A549 (cell line): ENCODE data around the gene SLIT3. TPM values are rescaled to one million over a fixed set of nuclear protein-coding genes. Genes with fewer than 3 reads are reported as not detected.

Experiments used
- ATAC-seq, 2 experiments: fragments of 200-7000 bp in 1 of 2; fragments of >200 bp in 1 of 2; cut with Nextera tagmentation in 1 of 2; cut with Tn5 transposase in 1 of 2; 3 replicates each; pipeline versions ENCODE4 v1.8.0 to v1.9.1; 2018 to 2020; ENCODE audit warnings: mild to moderate bottlenecking in 1 of 2, moderate library complexity in 1 of 2
- CTCF ChIA-PET: fragments of 300-600 bp; sonication (Branson Sonifier 250); formaldehyde crosslinking; extraction: SDS; loops from one replicate; lab custom pipeline; 2021; ENCODE audit warnings: antibody characterized with exemption, inconsistent platforms; lab: Yijun Ruan, JAX
- POLR2A ChIA-PET: fragments of 350-600 bp; formaldehyde crosslinking; extraction: SDS; loops from one replicate; lab custom pipeline; 2021; ENCODE audit warnings: antibody characterized with exemption, inconsistent platforms; lab: Yijun Ruan, JAX
- DNase-seq, 2 experiments: peaks; one replicate each; pipeline versions ENCODE4 v3.0.0 to v3.0.0-alpha.2; 2011 to 2016; ENCODE audit warnings: low read depth in 1 of 2, low spot score in 1 of 2
- FAIRE-seq: peaks from 2 replicates; lab custom pipeline; 2011; peaks lifted over from hg19 to GRCh38; lab: Jason Lieb, UNC
- H3K27ac ChIP-seq, 2 experiments: fragments of >200 bp; sonication (Bioruptor Twin); formaldehyde crosslinking; 3 replicates each; pipeline ENCODE4 v1.5.1; 2016 to 2017
- H3K4me1 ChIP-seq: fragments of >200 bp; sonication (Bioruptor Twin); formaldehyde crosslinking; 3 replicates; pipeline ENCODE4 v1.6.1; 2016
- H3K4me2 ChIP-seq: fragments of >200 bp; sonication (Bioruptor Twin); formaldehyde crosslinking; 3 replicates; pipeline ENCODE4 v1.6.1; 2016
- H3K4me3 ChIP-seq: fragments of >200 bp; sonication (Bioruptor Twin); formaldehyde crosslinking; 3 replicates; pipeline ENCODE4 v1.5.1; 2016
- H3K9me3 ChIP-seq: fragments of >200 bp; sonication (Bioruptor Twin); formaldehyde crosslinking; 3 replicates; pipeline ENCODE4 v1.6.1; 2016
- CBX2 ChIP-seq: fragments of 200-600 bp; sonication (generic); IDR thresholded peaks from 2 replicates; pipeline ENCODE4 v1.6.1; 2016; ENCODE audit warnings: low read depth, mild to moderate bottlenecking, borderline replicate concordance
- CBX8 ChIP-seq: fragments of 200-600 bp; sonication (generic); IDR thresholded peaks from 2 replicates; pipeline ENCODE4 v1.6.1; 2016
- CHD2 ChIP-seq: fragments of 150-350 bp; IDR thresholded peaks from 2 replicates; pipeline ENCODE4 v1.6.1; 2014; ENCODE audit warnings: low read length; ENCODE audit not compliant: partially characterized antibody
- CHD4 ChIP-seq: fragments of 200-600 bp; sonication (generic); IDR thresholded peaks from 2 replicates; pipeline ENCODE4 v1.6.1; 2016; ENCODE audit warnings: antibody characterized with exemption, mild to moderate bottlenecking, borderline replicate concordance
- EHF ChIP-seq: fragments of 250-450 bp; sonication (Bioruptor Pico); IDR thresholded peaks from 2 replicates; pipeline ENCODE4 v1.5.0; 2020; ENCODE audit warnings: mild to moderate bottlenecking
- FOSL2 ChIP-seq, 2 experiments: fragments of 450-650 bp in 1 of 2; fragments of >200 bp in 1 of 2; sonication (Bioruptor Twin) in 1 of 2; formaldehyde crosslinking; IDR thresholded peaks; 2 replicates each; pipeline versions ENCODE4 v1.5.0 to v1.6.1; 2016 to 2020; ENCODE audit warnings: mild to moderate bottlenecking in 1 of 2, moderate library complexity in 1 of 2
- HDAC2 ChIP-seq: fragments of 200-600 bp; sonication (generic); IDR thresholded peaks from 2 replicates; pipeline ENCODE4 v1.6.1; 2016
- HMGXB4 ChIP-seq: fragments of 250-450 bp; sonication (Bioruptor Pico); IDR thresholded peaks from 2 replicates; pipeline ENCODE4 v1.5.0; 2021; ENCODE audit warnings: mild to moderate bottlenecking, moderate library complexity, borderline replicate concordance
- HOXB13 ChIP-seq: fragments of 250-450 bp; sonication (Bioruptor Pico); IDR thresholded peaks from 2 replicates; pipeline ENCODE4 v1.5.0; 2020; ENCODE audit warnings: low read depth, mild to moderate bottlenecking, moderate library complexity
- JUNB ChIP-seq: fragments of >200 bp; sonication (Bioruptor Twin); formaldehyde crosslinking; IDR thresholded peaks from 2 replicates; pipeline ENCODE4 v1.6.1; 2016
- KDM5A ChIP-seq: fragments of 200-600 bp; sonication (generic); IDR thresholded peaks from 2 replicates; pipeline ENCODE4 v1.6.1; 2016; ENCODE audit warnings: antibody characterized with exemption, mild to moderate bottlenecking
- MYC ChIP-seq: IDR thresholded peaks from 2 replicates; pipeline ENCODE4 v1.6.1; 2012; ENCODE audit warnings: mild to moderate bottlenecking, inconsistent platforms, low read length, improper control_type of control experiment, borderline replicate concordance
- NPAS2 ChIP-seq: fragments of 250-450 bp; sonication (Bioruptor Pico); IDR thresholded peaks from 2 replicates; pipeline ENCODE4 v1.8.0; 2022; ENCODE audit warnings: mild to moderate bottlenecking, moderate library complexity, borderline replicate concordance
- RAD21 ChIP-seq, 2 experiments: fragments of >200 bp in 1 of 2; sonication (Bioruptor Twin) in 1 of 2; formaldehyde crosslinking in 1 of 2; IDR thresholded peaks in 1 of 2; conservative IDR thresholded peaks in 1 of 2; 2 replicates in 1 of 2; 3 replicates in 1 of 2; pipeline ENCODE4 v1.6.1; 2012 to 2018; ENCODE audit warnings: inconsistent platforms in 1 of 2
- RCOR1 ChIP-seq: fragments of 150-350 bp; IDR thresholded peaks from 2 replicates; pipeline ENCODE4 v1.6.1; 2014; ENCODE audit warnings: antibody characterized with exemption, low read length, low read depth
- SMC3 ChIP-seq: fragments of >200 bp; sonication (Bioruptor Twin); formaldehyde crosslinking; IDR thresholded peaks from 3 replicates; pipeline ENCODE4 v1.6.1; 2018; ENCODE audit warnings: inconsistent platforms
- SREBF2 ChIP-seq: fragments of 450-650 bp; IDR thresholded peaks from 2 replicates; pipeline ENCODE4 v1.6.1; 2014; ENCODE audit warnings: mild to moderate bottlenecking, moderate library complexity
- TFCP2L1 ChIP-seq: fragments of 250-450 bp; sonication (Bioruptor Pico); IDR thresholded peaks from 2 replicates; pipeline ENCODE4 v1.5.0; 2021; ENCODE audit warnings: mild to moderate bottlenecking
- TP53 ChIP-seq: fragments of 250-450 bp; sonication (Bioruptor Pico); IDR thresholded peaks from 2 replicates; pipeline ENCODE4 v1.5.0; 2021; ENCODE audit warnings: mild to moderate bottlenecking, moderate library complexity
- ZC3H11A ChIP-seq: fragments of 450-650 bp; IDR thresholded peaks from 2 replicates; pipeline ENCODE4 v1.6.1; 2014; ENCODE audit warnings: antibody characterized with exemption, mild to moderate bottlenecking
- ZSCAN20 ChIP-seq: fragments of 250-450 bp; sonication (Bioruptor Pico); IDR thresholded peaks from 2 replicates; pipeline ENCODE4 v1.8.0; 2022; ENCODE audit warnings: mild to moderate bottlenecking, moderate library complexity
- WGBS: methylation state at CpG from one replicate; pipeline ENCODE4 v1.1.6; 2017; ENCODE audit errors: missing lambda C conversion rate; 5-methylcytosine and 5-hydroxymethylcytosine counted together
- polyA plus RNA-seq, 4 experiments: library from polyadenylated mRNA; depleted of rRNA in 3 of 4; stranded (reverse); fragments of >200 nt; fragmentation: RNase III in 1 of 4; extraction: RNeasy Plus Mini Kit Qiagen cat#74134 plus additional on column Dnase treatment in 1 of 4; gene quantifications; 2 replicates in 3 of 4; 3 replicates in 1 of 4; pipeline ENCODE4 v1.2.3, GENCODE V29; 2011 to 2017
- TF ChIP-seq, protein P1 (sequence below): IDR thresholded peaks from 2 replicates; pipeline ENCODE4 v1.6.1; 2012
- TF ChIP-seq, protein P2 (sequence below): fragments of 450-650 bp; IDR thresholded peaks from 2 replicates; pipeline ENCODE4 v1.6.1; 2014; ENCODE audit warnings: antibody characterized with exemption
- TF ChIP-seq, protein P3 (sequence below): fragments of >200 bp; sonication (Bioruptor Twin); formaldehyde crosslinking; IDR thresholded peaks from 3 replicates; pipeline ENCODE4 v1.6.1; 2016
- TF ChIP-seq, protein P4 (sequence below): IDR thresholded peaks from 2 replicates; pipeline ENCODE4 v1.6.1; 2012
- TF ChIP-seq, protein P5 (sequence below): IDR thresholded peaks from 2 replicates; pipeline ENCODE4 v1.6.1; 2012; ENCODE audit warnings: low read depth, borderline replicate concordance

The SLIT3 gene
- polyA plus RNA-seq, 2 of the 4 experiments (the other 2 are of a cell fraction) = 12.7 to 22.9 TPM

- no peak for DNase-seq
- no peak for TF ChIP-seq RCOR1
- no peak for TF ChIP-seq CHD4
- no peak for TF ChIP-seq CBX2
- TF ChIP-seq, protein P1, sequence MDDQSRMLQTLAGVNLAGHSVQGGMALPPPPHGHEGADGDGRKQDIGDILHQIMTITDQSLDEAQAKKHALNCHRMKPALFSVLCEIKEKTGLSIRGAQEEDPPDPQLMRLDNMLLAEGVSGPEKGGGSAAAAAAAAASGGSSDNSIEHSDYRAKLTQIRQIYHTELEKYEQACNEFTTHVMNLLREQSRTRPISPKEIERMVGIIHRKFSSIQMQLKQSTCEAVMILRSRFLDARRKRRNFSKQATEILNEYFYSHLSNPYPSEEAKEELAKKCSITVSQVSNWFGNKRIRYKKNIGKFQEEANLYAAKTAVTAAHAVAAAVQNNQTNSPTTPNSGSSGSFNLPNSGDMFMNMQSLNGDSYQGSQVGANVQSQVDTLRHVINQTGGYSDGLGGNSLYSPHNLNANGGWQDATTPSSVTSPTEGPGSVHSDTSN = no peak
- no peak for TF ChIP-seq RAD21 (conservative IDR thresholded peaks at IDR 0.05 in 1 of 2, IDR thresholded peaks at IDR 0.05 in 1 of 2)
- no peak for TF ChIP-seq SMC3
- no peak for TF ChIP-seq HMGXB4
- TF ChIP-seq TP53 (CRISPR knock-in tag) = no peak
- TF ChIP-seq, protein P2, sequence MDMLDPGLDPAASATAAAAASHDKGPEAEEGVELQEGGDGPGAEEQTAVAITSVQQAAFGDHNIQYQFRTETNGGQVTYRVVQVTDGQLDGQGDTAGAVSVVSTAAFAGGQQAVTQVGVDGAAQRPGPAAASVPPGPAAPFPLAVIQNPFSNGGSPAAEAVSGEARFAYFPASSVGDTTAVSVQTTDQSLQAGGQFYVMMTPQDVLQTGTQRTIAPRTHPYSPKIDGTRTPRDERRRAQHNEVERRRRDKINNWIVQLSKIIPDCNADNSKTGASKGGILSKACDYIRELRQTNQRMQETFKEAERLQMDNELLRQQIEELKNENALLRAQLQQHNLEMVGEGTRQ = no peak
- TF ChIP-seq ZSCAN20 = no peak
- no peak for TF ChIP-seq SREBF2
- TF ChIP-seq, protein P3, sequence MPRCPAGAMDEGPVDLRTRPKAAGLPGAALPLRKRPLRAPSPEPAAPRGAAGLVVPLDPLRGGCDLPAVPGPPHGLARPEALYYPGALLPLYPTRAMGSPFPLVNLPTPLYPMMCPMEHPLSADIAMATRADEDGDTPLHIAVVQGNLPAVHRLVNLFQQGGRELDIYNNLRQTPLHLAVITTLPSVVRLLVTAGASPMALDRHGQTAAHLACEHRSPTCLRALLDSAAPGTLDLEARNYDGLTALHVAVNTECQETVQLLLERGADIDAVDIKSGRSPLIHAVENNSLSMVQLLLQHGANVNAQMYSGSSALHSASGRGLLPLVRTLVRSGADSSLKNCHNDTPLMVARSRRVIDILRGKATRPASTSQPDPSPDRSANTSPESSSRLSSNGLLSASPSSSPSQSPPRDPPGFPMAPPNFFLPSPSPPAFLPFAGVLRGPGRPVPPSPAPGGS = no peak
- no peak for TF ChIP-seq KDM5A
- no peak for TF ChIP-seq HOXB13 (CRISPR knock-in tag)
- no peak for TF ChIP-seq JUNB
- TF ChIP-seq HDAC2 = no peak
- no peak for TF ChIP-seq MYC
- TF ChIP-seq ZC3H11A = no peak
- TF ChIP-seq TFCP2L1 = no peak
- 90% methylated on average over 3 of the region's 3 CpGs for WGBS
- ChIA-PET POLR2A (no interaction called here), CTCF (no interaction called here)
- Histone ChIP-seq H3K4me2 (no peak overlapping the region), H3K9me3 (no peaks in the 10 kb centered on the region), H3K4me1 (no peaks in the 10 kb centered on the region), H3K4me3 (no peak overlapping the region), H3K27ac (no peak overlapping the region)
- ATAC-seq = no peak
- FAIRE-seq = no peak
Observed at GRCh38 chr5:168887931-168888330, 413.0 kb downstream of the SLIT3 start.

DNA sequence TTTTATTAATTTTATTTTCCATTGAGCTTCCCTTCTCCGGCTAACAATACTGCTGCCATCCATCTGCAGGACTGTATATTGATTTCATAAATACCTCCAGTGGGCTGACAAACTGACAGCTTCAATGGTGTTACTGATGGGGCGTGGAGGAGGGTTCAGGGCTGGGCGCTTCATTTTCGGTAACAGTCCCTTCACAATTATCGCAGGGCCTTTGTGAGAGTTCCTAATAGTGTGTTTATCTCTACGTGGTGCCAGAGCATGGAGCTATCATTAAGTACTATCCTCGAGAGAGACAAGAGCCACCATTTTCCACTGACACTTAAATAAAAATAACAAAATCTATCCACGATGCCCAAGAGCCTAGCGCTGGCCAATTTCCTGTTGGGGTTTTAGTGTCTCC, 414.8 kb downstream of the SLIT3 start:
- ChIA-PET CTCF (interaction anchor here (1.5 kb wide), 1 partner anchor 88 kb away, joined by 3 read pairs; no protein-coding TSS in a partner anchor), POLR2A (no interaction called here)
- FAIRE-seq (no peak), ATAC-seq (no peak), DNase-seq (no peak)
- Histone ChIP-seq H3K9me3 (no peaks in the 10 kb centered on the region), H3K27ac (no peak overlapping the region), H3K4me3 (no peak overlapping the region), H3K4me1 (no peaks in the 10 kb centered on the region), H3K4me2 (no peak overlapping the region)
- 79% methylated on average over 9 of the region's 9 CpGs for WGBS
- TF ChIP-seq CBX8 (no peak), FOSL2 (IDR thresholded peaks at IDR 0.05) (no peak), FOSL2 (CRISPR knock-in tag; IDR thresholded peaks at IDR 0.05) (no peak), KDM5A (no peak), HOXB13 (CRISPR knock-in tag) (no peak), EHF (CRISPR knock-in tag) (no peak), NPAS2 (CRISPR knock-in tag) (no peak), CBX2 (no peak), CHD2 (no peak), SREBF2 (no peak)
- TF ChIP-seq, protein P1 = no peak
- TF ChIP-seq, protein P4, sequence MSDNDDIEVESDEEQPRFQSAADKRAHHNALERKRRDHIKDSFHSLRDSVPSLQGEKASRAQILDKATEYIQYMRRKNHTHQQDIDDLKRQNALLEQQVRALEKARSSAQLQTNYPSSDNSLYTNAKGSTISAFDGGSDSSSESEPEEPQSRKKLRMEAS = no peak
- TF ChIP-seq, protein P5, sequence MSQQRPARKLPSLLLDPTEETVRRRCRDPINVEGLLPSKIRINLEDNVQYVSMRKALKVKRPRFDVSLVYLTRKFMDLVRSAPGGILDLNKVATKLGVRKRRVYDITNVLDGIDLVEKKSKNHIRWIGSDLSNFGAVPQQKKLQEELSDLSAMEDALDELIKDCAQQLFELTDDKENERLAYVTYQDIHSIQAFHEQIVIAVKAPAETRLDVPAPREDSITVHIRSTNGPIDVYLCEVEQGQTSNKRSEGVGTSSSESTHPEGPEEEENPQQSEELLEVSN = no peak
- TF ChIP-seq, protein P3 = no peak
